HuH-7 (cell line): ENCODE results near the gene JADE1.

Experiments
- DNase-seq: peaks from one replicate; pipeline ENCODE4 v3.0.0; 2011; ENCODE audit warnings: low spot score

The JADE1 gene

GRCh38 chr4:128810871-128811570, 1.5 kb downstream of the JADE1 start:
- peak; percentile 59 for DNase-seq

GRCh38 chr4:128811571-128812441, 2.3 kb downstream of the JADE1 start:
- DNase-seq: peak; percentile 64

- no peak for DNase-seq
Observed at GRCh38 chr4:128812442-128813235, 3.1 kb downstream of the JADE1 start.

GRCh38 chr4:128813965-128814364, 4.5 kb downstream of the JADE1 start:
- no peak for DNase-seq

- no peak for DNase-seq
Observed at GRCh38 chr4:128818442-128818841, 8.9 kb downstream of the JADE1 start.

GRCh38 chr4:128819082-128819742, 9.7 kb downstream of the JADE1 start:
- no peak for DNase-seq

GRCh38 chr4:128820671-128821070, 11.2 kb downstream of the JADE1 start:
- DNase-seq: no peak

- no peak for DNase-seq
Observed at GRCh38 chr4:128821151-128821550, 11.7 kb downstream of the JADE1 start.

- DNase-seq: no peak
Observed at GRCh38 chr4:128823025-128823661, 13.6 kb downstream of the JADE1 start.

- DNase-seq: no peak
Observed at GRCh38 chr4:128825226-128825625, 15.7 kb downstream of the JADE1 start.

GRCh38 chr4:128827296-128827695, 17.8 kb downstream of the JADE1 start:
- no peak for DNase-seq

- no peak for DNase-seq
Observed at GRCh38 chr4:128830906-128831503, 21.5 kb downstream of the JADE1 start.

GRCh38 chr4:128831531-128832242, 22.2 kb downstream of the JADE1 start:
- DNase-seq: no peak

GRCh38 chr4:128832243-128832625, 22.7 kb downstream of the JADE1 start:
- DNase-seq: no peak

- no peak for DNase-seq
Observed at GRCh38 chr4:128835498-128836222, 26.2 kb downstream of the JADE1 start.

GRCh38 chr4:128837198-128837597, 27.7 kb downstream of the JADE1 start:
- DNase-seq: no peak

GRCh38 chr4:128837679-128838078, 28.2 kb downstream of the JADE1 start:
- no peak for DNase-seq

GRCh38 chr4:128840711-128841318, 31.3 kb downstream of the JADE1 start:
- no peak for DNase-seq

GRCh38 chr4:128841402-128841801, 31.9 kb downstream of the JADE1 start:
- no peak for DNase-seq
